SK-N-SH (cell line): ENCODE measurements around the gene GSG1. TPM values are rescaled to one million over a fixed set of nuclear protein-coding genes. Genes with fewer than 3 reads are reported as not detected.

Experiments
- CTCF ChIA-PET: fragments of 300-600, 350-600 bp; formaldehyde crosslinking; extraction: SDS; loops from one replicate; lab custom pipeline; 2021; lab: Yijun Ruan, JAX
- POLR2A ChIA-PET: fragments of 350-600 bp; sonication (Branson Sonifier 250); formaldehyde crosslinking; extraction: SDS; loops from one replicate; lab custom pipeline; 2020; ENCODE audit warnings: antibody characterized with exemption, inconsistent platforms; lab: Yijun Ruan, JAX
- DNase-seq: peaks from one replicate; pipeline ENCODE4 v3.0.0; 2012
- H2AFZ ChIP-seq: fragments of 200-600 bp; sonication (generic); 2 replicates; pipeline ENCODE4 v1.8.1; 2016; ENCODE audit warnings: antibody characterized with exemption, mild to moderate bottlenecking, low read depth
- H3F3A ChIP-seq: fragments of 200-600 bp; sonication (generic); replicated peaks from 2 replicates; pipeline ENCODE3; 2016; ENCODE audit warnings: antibody characterized with exemption, mild to moderate bottlenecking; ENCODE audit not compliant: insufficient read depth
- H3K27ac ChIP-seq, 2 experiments: fragments of 200-500 bp in 1 of 2; fragments of 200-600 bp in 1 of 2; sonication (Bioruptor generic) in 1 of 2; sonication (generic), shearing (Covaris generic) in 1 of 2; 2 replicates each; pipeline versions ENCODE4 v1.5.1 to v1.6.1; 2014 to 2016; ENCODE audit warnings: low read depth in 2 of 2, inconsistent platforms in 1 of 2, low read length in 1 of 2, mild to moderate bottlenecking in 1 of 2, mixed read lengths in 1 of 2
- H3K27me3 ChIP-seq: fragments of 200-600 bp; sonication (generic), shearing (Covaris generic); 2 replicates; pipeline ENCODE4 v1.6.1; 2016; ENCODE audit warnings: mixed run types; ENCODE audit not compliant: insufficient read depth
- H3K36me3 ChIP-seq, 2 experiments: fragments of 200-500 bp in 1 of 2; fragments of 200-600 bp in 1 of 2; sonication (Bioruptor generic) in 1 of 2; sonication (generic) in 1 of 2; replicated peaks in 1 of 2; 2 replicates each; pipeline versions ENCODE3 to v1.5.1; 2014 to 2016; ENCODE audit warnings: low read length in 1 of 2, mild to moderate bottlenecking in 1 of 2; ENCODE audit not compliant: insufficient read depth in 2 of 2, control insufficient read depth in 1 of 2
- H3K4me1 ChIP-seq, 2 experiments: fragments of 200-500 bp in 1 of 2; fragments of 200-600 bp in 1 of 2; sonication (Bioruptor generic) in 1 of 2; sonication (generic), shearing (Covaris generic) in 1 of 2; 2 replicates each; pipeline versions ENCODE4 v1.5.1 to v1.6.1; 2014 to 2016; ENCODE audit warnings: low read depth in 1 of 2, low read length in 1 of 2, mixed run types in 1 of 2; ENCODE audit not compliant: insufficient read depth in 2 of 2, control insufficient read depth in 1 of 2
- H3K4me2 ChIP-seq: fragments of 200-600 bp; sonication (generic), shearing (Covaris generic); 2 replicates; pipeline ENCODE4 v1.6.1; 2017; ENCODE audit warnings: mixed run types
- H3K4me3 ChIP-seq, 2 experiments: fragments of 200-500 bp in 1 of 2; fragments of 200-600 bp in 1 of 2; sonication (Bioruptor generic) in 1 of 2; sonication (generic), shearing (Covaris generic) in 1 of 2; 2 replicates each; pipeline versions ENCODE4 v1.5.1 to v1.8.1; 2014 to 2016; ENCODE audit warnings: low read depth in 2 of 2, inconsistent platforms in 1 of 2, low read length in 1 of 2, mild to moderate bottlenecking in 1 of 2, mixed read lengths in 1 of 2, moderate library complexity in 1 of 2
- H3K79me2 ChIP-seq: fragments of 200-600 bp; sonication (generic); 2 replicates; pipeline ENCODE4 v1.8.1; 2017; ENCODE audit warnings: mild to moderate bottlenecking; ENCODE audit not compliant: insufficient read depth
- H3K9ac ChIP-seq: fragments of 200-600 bp; sonication (generic); 2 replicates; pipeline ENCODE4 v1.6.1; 2017; ENCODE audit warnings: mixed run types
- H3K9me2 ChIP-seq: fragments of 200-600 bp; sonication (generic); 2 replicates; pipeline ENCODE4 v1.6.1; 2017; ENCODE audit warnings: mixed run types
- H3K9me3 ChIP-seq: fragments of 200-600 bp; sonication (generic); 2 replicates; pipeline ENCODE4 v1.6.1; 2017; ENCODE audit warnings: mixed run types, mild to moderate bottlenecking, moderate library complexity
- H4K20me1 ChIP-seq: fragments of 200-600 bp; sonication (generic); 2 replicates; pipeline ENCODE4 v1.6.1; 2017; ENCODE audit warnings: mild to moderate bottlenecking, mixed run types; ENCODE audit not compliant: insufficient read depth
- CHD2 ChIP-seq: fragments of 150-350 bp; IDR thresholded peaks from 2 replicates; pipeline ENCODE4 v1.6.1; 2018; ENCODE audit warnings: low read length; ENCODE audit not compliant: partially characterized antibody
- ELF1 ChIP-seq: IDR thresholded peaks from 2 replicates; pipeline ENCODE4 v1.4.0; 2012
- EP300 ChIP-seq, 2 experiments: IDR thresholded peaks; 2 replicates each; pipeline versions ENCODE4 v1.4.0 to v1.6.1; 2012; ENCODE audit warnings: borderline replicate concordance in 1 of 2, low read depth in 1 of 2, low read length in 1 of 2
- FOXM1 ChIP-seq: IDR thresholded peaks from 2 replicates; pipeline ENCODE4 v1.4.0; 2012; ENCODE audit warnings: low read depth, mild to moderate bottlenecking
- GABPA ChIP-seq: IDR thresholded peaks from 2 replicates; pipeline ENCODE4 v1.4.0; 2012; ENCODE audit warnings: low read depth, mild to moderate bottlenecking
- IRF3 ChIP-seq: fragments of 150-350 bp; IDR thresholded peaks from 2 replicates; pipeline ENCODE4 v1.6.1; 2016; ENCODE audit warnings: mild to moderate bottlenecking, low read depth, low read length
- MEF2A ChIP-seq: IDR thresholded peaks from 2 replicates; pipeline ENCODE4 v1.4.0; 2012; ENCODE audit warnings: low read depth, borderline replicate concordance
- NRF1 ChIP-seq: IDR thresholded peaks from 2 replicates; pipeline ENCODE4 v1.6.1; 2012; ENCODE audit warnings: low read depth, mild to moderate bottlenecking, low read length
- POLR2AphosphoS5 ChIP-seq: IDR thresholded peaks from 2 replicates; pipeline ENCODE4 v1.6.1; 2012; ENCODE audit warnings: low read depth, low read length
- RAD21 ChIP-seq: IDR thresholded peaks from 2 replicates; pipeline ENCODE4 v1.6.1; 2012; ENCODE audit warnings: mild to moderate bottlenecking, low read length
- RCOR1 ChIP-seq: fragments of 150-350 bp; IDR thresholded peaks from 2 replicates; pipeline ENCODE4 v1.6.1; 2017; ENCODE audit warnings: antibody characterized with exemption, low read length
- RFX5 ChIP-seq: IDR thresholded peaks from 2 replicates; pipeline ENCODE4 v1.6.1; 2012; ENCODE audit warnings: mild to moderate bottlenecking, improper control_type of control experiment, low read length
- RXRA ChIP-seq: IDR thresholded peaks from 2 replicates; pipeline ENCODE4 v1.4.0; 2012; ENCODE audit warnings: low read depth, mild to moderate bottlenecking, borderline replicate concordance
- TEAD4 ChIP-seq: IDR thresholded peaks from 2 replicates; pipeline ENCODE4 v1.4.0; 2012; ENCODE audit warnings: mild to moderate bottlenecking, borderline replicate concordance; ENCODE audit not compliant: insufficient read depth
- WGBS: methylation state at CpG from one replicate; pipeline ENCODE4 v1.1.6; 2017; ENCODE audit warnings: low lambda C conversion rate; 5-methylcytosine and 5-hydroxymethylcytosine counted together
- polyA plus RNA-seq, 3 experiments: library from polyadenylated mRNA; depleted of rRNA; stranded (reverse); fragments of >200 nt; gene quantifications; 2 replicates each; pipeline ENCODE4 v1.2.3, GENCODE V29; 2012
- TF ChIP-seq, protein P1 (sequence below): IDR thresholded peaks from 2 replicates; pipeline ENCODE4 v1.4.0; 2012; ENCODE audit warnings: low read depth
- TF ChIP-seq, protein P2 (sequence below): IDR thresholded peaks from 2 replicates; pipeline ENCODE4; 2012
- TF ChIP-seq, protein P3 (sequence below): fragments of 150-350 bp; IDR thresholded peaks from 2 replicates; pipeline ENCODE4 v1.6.1; 2017; ENCODE audit warnings: antibody characterized with exemption, low read length, low read depth, borderline replicate concordance
- TF ChIP-seq, protein P4 (sequence below): fragments of 200-600 bp; sonication (generic); IDR thresholded peaks from 2 replicates; pipeline ENCODE4 v1.6.1; 2017; ENCODE audit warnings: antibody characterized with exemption, mild to moderate bottlenecking, moderate library complexity

The GSG1 gene
- polyA plus RNA-seq, 1 of the 3 experiments (the other 2 are of a cell fraction), result 0.39 TPM

- no peak overlapping the region for H2AFZ ChIP-seq
- H3K9me2 ChIP-seq, result no peaks in the 10 kb centered on the region
- H3K79me2 ChIP-seq, result no peaks in the 10 kb centered on the region
- no peak for DNase-seq
- H3K27me3 ChIP-seq, result no peaks in the 10 kb centered on the region
- TF ChIP-seq IRF3 (no peak), TEAD4 (no peak), CHD2 (no peak), RAD21 (no peak), ELF1 (no peak), RXRA (no peak), GABPA (no peak), MEF2A (no peak), RFX5 (no peak)
- TF ChIP-seq, protein P1, sequence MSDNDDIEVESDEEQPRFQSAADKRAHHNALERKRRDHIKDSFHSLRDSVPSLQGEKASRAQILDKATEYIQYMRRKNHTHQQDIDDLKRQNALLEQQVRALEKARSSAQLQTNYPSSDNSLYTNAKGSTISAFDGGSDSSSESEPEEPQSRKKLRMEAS, result no peak
- TF ChIP-seq, protein P2, sequence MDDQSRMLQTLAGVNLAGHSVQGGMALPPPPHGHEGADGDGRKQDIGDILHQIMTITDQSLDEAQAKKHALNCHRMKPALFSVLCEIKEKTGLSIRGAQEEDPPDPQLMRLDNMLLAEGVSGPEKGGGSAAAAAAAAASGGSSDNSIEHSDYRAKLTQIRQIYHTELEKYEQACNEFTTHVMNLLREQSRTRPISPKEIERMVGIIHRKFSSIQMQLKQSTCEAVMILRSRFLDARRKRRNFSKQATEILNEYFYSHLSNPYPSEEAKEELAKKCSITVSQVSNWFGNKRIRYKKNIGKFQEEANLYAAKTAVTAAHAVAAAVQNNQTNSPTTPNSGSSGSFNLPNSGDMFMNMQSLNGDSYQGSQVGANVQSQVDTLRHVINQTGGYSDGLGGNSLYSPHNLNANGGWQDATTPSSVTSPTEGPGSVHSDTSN, result no peak
- TF ChIP-seq, protein P3, sequence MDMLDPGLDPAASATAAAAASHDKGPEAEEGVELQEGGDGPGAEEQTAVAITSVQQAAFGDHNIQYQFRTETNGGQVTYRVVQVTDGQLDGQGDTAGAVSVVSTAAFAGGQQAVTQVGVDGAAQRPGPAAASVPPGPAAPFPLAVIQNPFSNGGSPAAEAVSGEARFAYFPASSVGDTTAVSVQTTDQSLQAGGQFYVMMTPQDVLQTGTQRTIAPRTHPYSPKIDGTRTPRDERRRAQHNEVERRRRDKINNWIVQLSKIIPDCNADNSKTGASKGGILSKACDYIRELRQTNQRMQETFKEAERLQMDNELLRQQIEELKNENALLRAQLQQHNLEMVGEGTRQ, result no peak
- H4K20me1 ChIP-seq, result no peaks in the 10 kb centered on the region
- 0 out of 4 replicates have a peak, but pooled peaks cover 0 to 5% of the 10 kb centered on the region in 2 experiments for H3K4me1 ChIP-seq
- H3K4me2 ChIP-seq, result no peak overlapping the region
- H3K4me3 ChIP-seq, result no peak overlapping the region
- no peaks in the 10 kb centered on the region for H3K9me3 ChIP-seq
- no peak overlapping the region for H3K27ac ChIP-seq
- no peak overlapping the region for H3K9ac ChIP-seq
- H3K36me3 ChIP-seq, result peaks cover 0 to 5% of the 10 kb centered on the region in 2 experiments
- WGBS, result 85% methylated on average over 12 of the region's 12 CpGs
- no peaks in the 10 kb centered on the region for H3F3A ChIP-seq
- POLR2A ChIA-PET, result no interaction called here
- CTCF ChIA-PET, result interaction anchor here (0.7 kb wide), 1 partner anchor 136 kb away, joined by 3 read pairs; no protein-coding TSS in a partner anchor
These were observed 27.5 kb downstream of the GSG1 start for GRCh38 chr12:13075786-13076570.

- Histone ChIP-seq H3K4me3 (no peak overlapping the region), H3K9me2 (no peaks in the 10 kb centered on the region), H3K9ac (no peak overlapping the region), H3K36me3 (peaks cover 0 to 5% of the 10 kb centered on the region in 2 experiments), H2AFZ (no peak overlapping the region), H3F3A (no peaks in the 10 kb centered on the region), H3K4me2 (no peak overlapping the region), H3K4me1 (0 out of 4 replicates have a peak, but pooled peaks cover 0 to 5% of the 10 kb centered on the region in 2 experiments), H3K27ac (no peak overlapping the region), H4K20me1 (no peaks in the 10 kb centered on the region), H3K27me3 (no peaks in the 10 kb centered on the region), H3K79me2 (no peaks in the 10 kb centered on the region), H3K9me3 (no peaks in the 10 kb centered on the region)
- TF ChIP-seq, protein P4, sequence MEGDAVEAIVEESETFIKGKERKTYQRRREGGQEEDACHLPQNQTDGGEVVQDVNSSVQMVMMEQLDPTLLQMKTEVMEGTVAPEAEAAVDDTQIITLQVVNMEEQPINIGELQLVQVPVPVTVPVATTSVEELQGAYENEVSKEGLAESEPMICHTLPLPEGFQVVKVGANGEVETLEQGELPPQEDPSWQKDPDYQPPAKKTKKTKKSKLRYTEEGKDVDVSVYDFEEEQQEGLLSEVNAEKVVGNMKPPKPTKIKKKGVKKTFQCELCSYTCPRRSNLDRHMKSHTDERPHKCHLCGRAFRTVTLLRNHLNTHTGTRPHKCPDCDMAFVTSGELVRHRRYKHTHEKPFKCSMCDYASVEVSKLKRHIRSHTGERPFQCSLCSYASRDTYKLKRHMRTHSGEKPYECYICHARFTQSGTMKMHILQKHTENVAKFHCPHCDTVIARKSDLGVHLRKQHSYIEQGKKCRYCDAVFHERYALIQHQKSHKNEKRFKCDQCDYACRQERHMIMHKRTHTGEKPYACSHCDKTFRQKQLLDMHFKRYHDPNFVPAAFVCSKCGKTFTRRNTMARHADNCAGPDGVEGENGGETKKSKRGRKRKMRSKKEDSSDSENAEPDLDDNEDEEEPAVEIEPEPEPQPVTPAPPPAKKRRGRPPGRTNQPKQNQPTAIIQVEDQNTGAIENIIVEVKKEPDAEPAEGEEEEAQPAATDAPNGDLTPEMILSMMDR, result no peak
- TF ChIP-seq EP300 (IDR thresholded peaks at IDR 0.05; ENCODE audit: borderline replicate concordance in 1 of 2, low read depth in 1 of 2, low read length in 1 of 2), result no peak
- TF ChIP-seq FOXM1, result no peak
- TF ChIP-seq, protein P1, result no peak
- no peak for TF ChIP-seq TEAD4
- TF ChIP-seq RFX5, result no peak
- no peak for TF ChIP-seq RCOR1
- no peak for TF ChIP-seq IRF3
- no peak for TF ChIP-seq NRF1
- TF ChIP-seq, protein P3, result no peak
- TF ChIP-seq POLR2AphosphoS5, result no peak
- no peak for TF ChIP-seq CHD2
- TF ChIP-seq MEF2A, result no peak
- ChIA-PET CTCF (interaction anchor here (0.7 kb wide), 1 partner anchor 137 kb away, joined by 3 read pairs; no protein-coding TSS in a partner anchor), POLR2A (no interaction called here)
- DNase-seq, result no peak
These were observed 28.4 kb downstream of the GSG1 start for GRCh38 chr12:13075118-13075480.
